ENCODE results near the gene SDK2. TPM values are rescaled to one million over a fixed set of nuclear protein-coding genes. Genes with fewer than 3 reads are reported as not detected.

SDK2 gene
- total RNA-seq, 1 donor = 17.2 TPM

DNA sequence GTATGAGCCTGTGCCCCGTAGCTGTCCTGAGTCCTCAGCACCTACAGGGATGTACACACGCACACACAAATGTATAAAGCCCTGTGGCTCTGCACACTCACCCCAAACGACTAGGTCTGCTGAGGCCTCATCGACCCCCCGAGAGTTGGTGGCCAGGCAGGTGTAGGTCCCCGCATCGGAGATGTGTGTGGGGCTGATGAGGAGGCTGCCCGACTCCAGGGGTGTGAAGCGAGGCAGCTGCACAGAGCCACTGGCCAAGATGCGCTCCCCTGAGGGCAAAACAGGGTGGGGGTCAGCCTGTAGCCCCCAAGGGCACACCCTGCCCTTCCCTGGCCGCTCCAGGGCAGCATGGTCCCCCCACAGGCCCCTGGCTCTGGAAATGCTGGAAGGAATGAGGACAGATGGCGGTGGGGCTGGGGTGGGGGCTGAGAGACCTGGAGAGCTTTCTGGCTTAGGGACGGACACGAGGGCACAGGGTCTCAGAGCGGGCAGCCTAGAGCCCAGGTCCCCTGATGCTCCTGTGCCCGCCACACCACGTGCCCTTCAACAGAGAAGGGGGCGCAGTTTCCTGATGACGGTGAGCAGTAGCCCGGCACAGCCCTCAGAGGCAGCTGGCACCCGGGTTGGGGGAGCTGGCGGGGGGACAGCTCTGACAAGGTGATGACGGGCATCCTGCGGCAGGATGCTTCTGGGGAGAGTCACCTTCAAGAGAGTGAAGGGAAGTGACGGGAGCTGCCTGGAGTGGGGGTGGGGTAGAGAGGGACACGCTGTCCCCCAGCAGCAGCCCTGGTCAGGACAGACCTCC is 212.6 kb downstream of the SDK2 start:
- no peak for DNase-seq (ENCODE audit: low read depth in 2 of 3, low spot score in 2 of 3)

DNA sequence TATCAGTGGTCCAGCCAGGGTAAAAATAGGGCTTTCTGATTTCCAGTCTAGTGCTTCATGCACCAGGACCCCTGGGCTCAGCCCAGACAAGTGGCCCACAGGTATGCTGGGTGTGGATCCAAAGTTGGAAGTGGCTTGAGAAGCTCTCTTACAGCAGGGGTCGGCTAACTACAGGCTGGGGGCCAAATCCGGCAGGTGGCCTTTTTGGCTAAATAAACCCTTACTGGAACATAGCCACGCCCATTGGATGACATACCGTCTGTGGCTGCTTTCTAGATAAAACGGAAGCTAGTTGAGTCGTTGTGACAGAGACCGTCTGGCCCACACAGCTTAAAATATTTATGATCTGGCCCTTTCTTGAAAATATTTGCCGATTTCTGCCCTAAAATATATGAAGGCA is 213.4 kb downstream of the SDK2 start:
- DNase-seq (ENCODE audit: low read depth in 2 of 3, low spot score in 2 of 3) = peak in 1 of 3 donors; percentile 23

DNA sequence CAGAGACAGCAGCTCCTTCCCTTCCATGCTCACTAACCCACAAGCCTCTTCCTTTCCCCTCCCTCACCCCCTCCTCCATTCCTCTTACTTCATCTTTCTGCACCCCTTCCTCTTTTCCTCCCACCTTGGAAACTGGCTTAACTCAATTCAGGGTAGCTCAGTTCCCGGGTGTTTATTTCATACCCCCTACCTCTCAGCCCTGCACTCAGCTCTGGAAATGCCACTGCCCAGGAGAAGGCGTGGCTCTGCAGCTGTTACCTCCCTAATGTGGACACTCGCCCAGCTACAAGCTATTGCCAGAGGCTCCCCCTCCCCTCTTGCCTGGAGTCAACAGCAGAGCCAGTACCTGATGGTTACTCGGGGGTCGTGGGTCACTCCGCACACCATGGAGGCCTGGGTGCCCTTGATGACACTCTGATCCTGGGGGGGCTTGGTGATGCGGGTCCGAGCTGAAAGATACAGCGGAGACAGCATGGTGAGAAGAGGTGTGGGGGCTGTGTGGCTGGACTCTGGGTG is 214.0 kb downstream of the SDK2 start:
- DNase-seq (ENCODE audit: low read depth in 2 of 3, low spot score in 2 of 3) = peak in 1 of 3 donors; percentile 8

DNA sequence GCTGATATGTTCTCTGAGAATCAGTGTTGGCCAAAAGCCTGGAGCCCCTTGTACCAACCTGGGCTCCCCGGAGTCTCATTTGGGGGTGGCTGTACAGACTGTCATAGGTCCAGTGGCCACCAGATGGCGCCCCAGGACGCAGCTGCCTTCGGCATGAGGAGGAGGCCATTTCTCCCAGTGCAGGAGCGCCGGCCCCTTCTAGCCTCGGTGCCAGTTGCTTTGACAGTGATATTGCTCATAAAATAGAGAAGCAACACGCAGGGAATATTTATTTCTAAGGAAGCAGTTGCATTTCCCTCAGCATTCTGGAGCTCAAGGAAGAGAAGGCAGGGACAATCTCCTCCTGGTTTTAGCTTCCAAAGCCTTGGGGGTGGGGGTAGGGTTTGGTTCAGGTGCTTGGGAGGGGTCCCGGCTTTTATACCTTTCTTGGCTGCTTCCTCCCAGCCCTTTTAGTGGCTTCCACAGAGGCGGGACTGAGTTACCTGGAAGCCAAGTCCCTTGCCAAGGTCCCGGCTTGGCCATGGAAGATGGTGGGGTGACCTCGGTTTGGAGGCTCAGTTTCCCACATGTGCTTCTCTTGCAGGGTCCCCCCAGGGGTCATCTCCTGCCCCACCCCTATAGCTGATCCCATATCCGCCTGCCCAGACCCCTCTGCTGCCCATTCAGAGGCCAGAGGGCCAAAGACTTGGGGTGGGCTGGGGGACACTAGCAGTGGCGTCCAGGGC is 214.6 kb downstream of the SDK2 start:
- peak; percentile 65 to 92 (median 81) for DNase-seq (ENCODE audit: low read depth in 2 of 3, low spot score in 2 of 3)

DNA sequence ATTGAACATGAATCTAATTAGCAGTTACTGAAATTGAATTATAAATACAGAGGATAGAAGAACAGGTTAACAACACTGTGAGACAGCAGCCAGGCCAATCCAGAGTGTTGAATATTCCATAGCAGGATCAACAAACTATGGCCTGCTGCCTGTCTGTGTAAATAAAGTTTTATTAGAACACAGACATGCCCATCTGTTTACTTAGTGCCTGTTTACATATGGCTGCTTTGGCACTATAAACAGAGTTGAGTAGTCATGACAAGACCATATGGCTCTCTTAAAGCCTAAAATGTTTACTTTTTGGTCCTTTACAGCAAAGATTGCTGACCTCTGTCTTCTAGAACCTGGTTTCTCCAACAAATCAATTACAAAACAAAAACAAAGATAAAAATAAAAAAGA is 217.0 kb downstream of the SDK2 start:
- DNase-seq (ENCODE audit: low read depth in 2 of 3, low spot score in 2 of 3) = no peak

DNA sequence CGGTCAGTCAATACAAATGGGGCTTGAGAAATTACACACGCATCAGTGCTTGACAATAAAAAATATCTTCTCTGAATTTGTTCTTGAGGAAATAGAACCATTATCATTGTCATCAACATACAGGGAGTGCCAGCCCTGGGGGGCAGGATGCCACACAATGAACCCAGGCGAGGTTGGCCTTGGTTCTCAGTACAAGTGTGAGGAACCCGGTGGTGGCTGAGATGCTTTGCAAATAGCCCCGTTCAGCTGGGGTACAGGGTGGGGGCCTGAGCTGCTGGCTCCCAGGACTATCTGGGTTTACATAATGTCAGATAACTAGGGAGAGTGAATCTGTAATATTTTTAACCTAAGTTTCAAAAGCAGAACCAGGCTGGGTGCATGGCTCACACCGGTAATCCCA is 219.7 kb downstream of the SDK2 start:
- no peak for DNase-seq (ENCODE audit: low read depth in 2 of 3, low spot score in 2 of 3)

DNA sequence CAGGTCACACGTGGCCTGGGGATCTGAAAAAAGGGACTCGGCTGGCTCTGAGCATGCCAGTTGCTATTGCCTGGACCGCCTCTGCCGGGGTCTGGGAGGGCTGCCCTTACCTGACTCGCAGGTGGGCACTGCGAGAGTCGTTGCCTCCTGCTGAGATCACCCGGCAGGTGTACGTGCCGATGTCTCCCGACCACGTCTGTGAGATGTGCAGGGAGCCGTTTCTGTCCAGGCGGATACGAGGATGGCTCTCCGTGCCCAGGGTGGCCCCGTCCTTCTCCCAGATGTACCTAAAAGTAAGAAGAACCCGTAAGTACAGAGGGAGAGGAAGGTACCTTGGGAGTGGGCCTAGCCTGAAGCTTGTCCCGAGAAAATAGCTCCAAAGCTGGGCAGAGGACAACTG is 220.4 kb downstream of the SDK2 start:
- DNase-seq (ENCODE audit: low read depth in 2 of 3, low spot score in 2 of 3) = no peak

DNA sequence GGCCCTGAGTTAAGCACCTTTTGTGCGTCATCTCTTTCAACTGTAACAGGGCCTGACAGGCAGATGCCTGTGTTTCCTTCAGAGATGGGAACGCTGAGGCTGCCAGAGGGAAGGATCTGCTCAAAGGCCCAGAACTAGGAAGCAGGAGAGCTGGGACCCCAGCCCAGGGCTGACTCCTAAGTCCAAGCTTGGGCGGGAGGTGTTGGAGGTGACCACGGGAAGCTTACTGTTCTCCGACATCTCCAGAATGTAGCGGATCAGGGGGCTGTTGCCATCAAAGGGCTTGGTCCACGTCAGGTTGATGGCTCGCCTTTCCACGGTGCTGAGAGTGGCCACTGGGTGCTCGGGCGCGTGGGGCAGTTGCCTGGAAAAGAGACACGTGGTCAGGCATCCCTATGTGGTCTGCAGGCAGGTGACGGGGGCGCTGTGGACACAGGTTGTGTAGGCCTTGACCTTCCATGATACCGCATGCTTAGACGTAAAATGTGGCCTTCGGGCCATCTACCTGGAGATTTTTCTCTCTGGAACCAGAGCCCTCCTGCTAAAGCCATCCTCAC is 221.0 kb downstream of the SDK2 start:
- DNase-seq (ENCODE audit: low read depth in 2 of 3, low spot score in 2 of 3) = no peak

DNA sequence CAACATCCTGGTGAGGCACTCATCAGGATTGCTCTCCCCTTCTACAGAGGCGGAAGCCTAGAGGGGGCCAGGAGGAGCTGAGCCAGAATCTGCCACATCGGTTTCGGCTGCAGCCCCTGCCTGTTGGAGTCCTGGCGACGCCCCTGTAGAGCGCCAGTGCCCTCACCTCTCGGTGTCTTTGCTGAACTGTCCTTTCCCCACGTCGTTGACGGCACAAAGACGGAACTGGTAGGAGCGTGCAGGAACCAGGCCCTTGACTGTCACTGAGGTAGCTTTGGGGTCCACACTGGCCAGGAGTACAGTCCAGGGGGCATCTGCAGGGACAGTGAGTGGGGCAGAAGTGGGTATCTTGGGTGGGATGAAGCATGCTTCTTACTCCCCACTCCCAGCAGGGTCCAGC is 222.1 kb downstream of the SDK2 start:
- DNase-seq (ENCODE audit: low read depth in 2 of 3, low spot score in 2 of 3) = no peak

DNA sequence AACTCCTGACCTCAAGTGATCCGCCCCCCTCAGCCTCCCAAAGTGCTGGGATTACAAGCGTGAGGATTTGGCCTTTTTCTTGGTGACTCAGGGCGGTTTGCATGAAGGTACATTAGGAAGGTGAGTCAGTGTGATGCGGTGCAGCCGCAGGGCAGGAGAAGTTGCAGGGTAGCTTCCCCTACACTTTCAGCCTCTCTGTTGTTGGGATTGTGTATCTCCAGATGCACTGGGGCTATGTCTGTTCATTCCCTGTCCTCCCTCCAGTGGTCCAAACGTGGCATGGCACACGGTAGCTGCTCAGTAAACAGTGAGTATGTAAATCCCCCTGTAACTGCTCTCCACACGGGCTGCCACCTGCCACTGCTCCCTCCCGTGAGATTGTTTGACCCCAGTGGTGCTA is 223.3 kb downstream of the SDK2 start:
- no peak for DNase-seq (ENCODE audit: low read depth in 2 of 3, low spot score in 2 of 3)

DNA sequence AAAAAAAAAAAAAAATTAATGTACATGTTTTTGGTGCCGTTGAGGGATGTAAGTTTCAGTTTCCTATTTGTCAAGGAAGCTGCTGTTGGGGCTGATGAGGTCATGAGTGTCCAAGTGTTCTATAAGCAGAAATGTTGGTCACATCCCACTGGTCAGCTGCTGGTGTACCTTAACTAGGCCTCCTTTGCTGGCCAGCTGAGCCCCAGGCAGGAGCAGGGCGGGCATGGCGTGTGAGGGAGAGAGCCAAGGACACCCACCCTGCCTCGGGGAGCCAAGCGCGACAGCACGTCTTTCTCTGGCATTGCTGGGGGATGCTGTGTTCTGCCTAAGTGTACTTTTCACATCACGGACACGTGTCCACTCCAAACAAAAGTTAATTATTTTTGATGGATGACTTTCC is 224.4 kb downstream of the SDK2 start:
- DNase-seq (ENCODE audit: low read depth in 2 of 3, low spot score in 2 of 3) = no peak

DNA sequence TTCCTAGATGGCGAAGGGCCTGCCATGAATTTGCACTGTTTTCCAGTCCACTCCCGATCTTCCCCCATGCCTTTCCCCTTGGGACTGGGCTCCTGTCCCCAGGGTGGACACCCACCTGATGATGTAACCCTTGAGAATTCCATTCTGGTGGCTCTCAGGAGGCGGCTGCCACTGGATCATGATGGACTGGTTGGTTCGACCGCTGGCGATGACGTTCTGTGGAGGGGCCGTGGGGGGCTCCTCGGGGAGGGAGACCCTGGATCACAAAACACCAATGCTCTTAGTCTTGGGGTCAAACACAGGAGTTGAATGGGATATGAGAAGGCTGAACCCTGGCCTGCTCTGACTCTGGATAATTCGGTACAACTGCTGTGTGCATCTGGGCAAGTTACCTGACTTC is 225.2 kb downstream of the SDK2 start:
- DNase-seq (ENCODE audit: low read depth in 2 of 3, low spot score in 2 of 3) = no peak

DNA sequence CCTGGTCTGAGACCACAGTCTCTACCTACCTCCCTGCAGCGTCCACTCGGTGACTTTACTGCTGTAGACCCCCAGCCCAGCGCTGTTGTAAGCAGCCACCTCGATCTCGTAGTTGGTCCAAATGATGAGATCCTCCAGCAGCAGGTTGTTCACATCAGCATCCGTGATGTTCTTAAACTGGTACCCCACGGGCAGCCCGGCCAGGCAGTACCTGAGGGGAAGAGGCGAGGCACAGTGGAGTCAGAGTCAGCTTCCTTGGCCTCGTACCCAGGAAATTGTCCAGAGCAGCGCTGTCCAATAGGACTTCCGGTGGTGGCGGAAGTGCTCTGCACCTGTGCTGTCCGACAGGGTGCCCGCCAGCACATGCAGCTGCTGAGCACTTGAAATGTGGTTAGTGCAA is 228.5 kb downstream of the SDK2 start:
- DNase-seq (ENCODE audit: low read depth in 2 of 3, low spot score in 2 of 3) = no peak

DNA sequence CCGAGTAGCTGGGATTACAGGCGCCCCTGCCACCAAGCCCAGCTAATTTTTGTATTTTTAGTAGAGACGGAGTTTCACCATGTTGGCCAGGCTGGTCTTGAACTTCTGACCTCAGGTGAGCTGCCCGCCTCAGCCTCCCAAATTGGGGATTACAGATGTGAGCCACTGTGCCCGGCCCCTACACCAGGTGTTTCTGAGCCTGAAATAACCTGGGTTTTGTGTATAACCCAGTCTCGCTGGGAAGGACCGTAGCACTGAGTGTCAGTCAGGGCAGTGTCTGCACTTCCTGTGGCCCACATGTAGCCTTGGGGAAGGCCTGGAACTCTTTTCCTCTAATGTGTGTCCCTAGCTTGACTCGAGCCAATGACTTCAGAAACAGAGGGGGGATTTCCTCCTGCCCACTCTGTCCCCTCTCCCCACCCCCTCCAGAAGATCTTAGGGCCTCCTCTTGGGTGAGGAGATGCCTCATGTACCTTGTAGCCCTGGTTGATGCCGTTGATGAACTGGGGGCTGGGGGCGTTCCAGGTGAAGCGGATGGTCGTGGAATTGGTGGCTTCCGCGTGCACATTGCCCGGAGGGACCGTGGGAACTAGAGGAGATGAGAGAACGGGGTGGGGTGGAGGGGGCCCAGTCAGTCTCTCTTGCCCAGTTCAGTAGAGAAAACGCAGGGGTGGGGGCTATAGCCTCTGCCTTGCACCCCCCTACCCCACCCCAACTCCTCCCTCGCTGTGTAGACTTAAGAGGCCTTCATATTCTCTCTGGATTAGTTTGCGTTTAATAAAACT is 229.9 kb downstream of the SDK2 start:
- no peak for DNase-seq (ENCODE audit: low read depth in 2 of 3, low spot score in 2 of 3)

DNA sequence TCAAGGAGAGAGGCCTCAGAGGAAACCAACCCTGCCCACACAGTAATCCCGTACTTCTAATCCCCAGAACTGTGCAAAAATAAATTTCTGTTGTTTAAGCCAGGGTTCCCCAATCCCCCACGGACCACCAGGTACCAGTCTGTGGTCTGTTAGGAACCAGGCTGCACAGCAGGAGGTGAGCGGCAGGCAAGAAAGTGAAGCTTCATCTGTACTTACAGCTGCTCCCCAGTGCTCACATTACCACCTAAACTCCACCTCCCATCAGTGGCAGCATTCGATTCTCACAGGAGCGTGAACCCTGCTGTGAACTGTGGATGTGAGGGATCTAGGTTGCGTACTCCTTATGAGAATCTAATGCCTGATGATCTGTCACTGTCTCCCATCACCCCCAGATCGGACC is 231.3 kb downstream of the SDK2 start:
- DNase-seq (ENCODE audit: low read depth in 2 of 3, low spot score in 2 of 3) = no peak

DNA sequence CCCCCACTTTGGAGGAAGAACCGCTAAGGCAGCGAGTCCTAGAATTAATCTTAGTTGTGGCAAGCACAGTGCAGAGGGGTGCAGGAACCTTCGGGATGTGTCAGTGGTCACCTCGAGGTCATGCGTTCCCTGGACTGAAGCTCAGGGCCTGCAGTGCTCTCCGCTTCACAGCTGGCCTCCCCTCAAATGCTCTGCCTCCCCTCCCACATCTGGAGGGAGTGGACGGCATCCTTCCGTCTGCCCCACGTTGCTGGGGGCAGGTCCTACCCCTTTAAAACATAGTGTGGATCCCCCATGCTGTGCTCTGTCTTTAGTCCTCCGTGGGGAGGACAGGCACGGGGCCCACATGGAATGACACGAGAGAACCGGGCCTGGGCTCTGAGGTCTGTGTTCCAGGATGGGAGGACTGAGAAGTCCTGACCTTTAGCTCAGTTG is 232.9 kb downstream of the SDK2 start:
- no peak for DNase-seq (ENCODE audit: low read depth in 2 of 3, low spot score in 2 of 3)

DNA sequence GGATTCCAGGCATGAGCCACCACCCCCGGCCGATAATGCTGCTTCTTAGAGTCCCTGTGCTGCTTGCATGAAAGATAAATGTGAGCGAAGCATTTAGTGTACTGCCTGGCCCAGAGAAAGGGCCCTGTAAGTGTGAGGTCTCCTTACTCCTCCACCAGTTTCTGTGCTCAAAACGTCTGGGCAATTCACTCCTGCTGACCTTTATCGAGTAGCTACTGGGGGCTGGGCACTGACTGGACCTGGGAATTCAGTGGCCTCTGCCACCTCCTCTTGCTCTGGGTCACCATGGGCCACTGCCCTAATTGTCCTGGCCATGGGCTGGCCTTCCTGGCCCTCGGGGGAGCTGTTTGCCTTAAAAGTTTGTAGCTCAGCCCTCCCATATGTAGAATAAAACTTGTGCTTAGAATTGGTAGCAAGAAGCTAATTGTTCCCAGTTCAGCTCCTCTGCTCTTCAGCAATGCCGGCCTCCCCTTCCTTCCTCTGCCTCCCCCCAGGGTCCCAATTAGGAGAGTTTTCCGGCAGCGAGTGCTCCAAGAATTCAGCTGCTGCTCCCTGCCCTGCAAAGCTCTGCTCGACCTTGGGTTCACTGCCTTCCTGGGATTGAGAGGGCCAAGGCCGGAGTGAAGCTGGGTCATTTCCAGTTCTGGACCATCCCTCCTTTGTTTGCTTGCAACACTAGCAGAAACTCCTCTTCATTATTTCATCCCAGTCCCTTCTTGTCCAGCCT is 233.5 kb downstream of the SDK2 start:
- no peak for DNase-seq (ENCODE audit: low read depth in 2 of 3, low spot score in 2 of 3)

DNA sequence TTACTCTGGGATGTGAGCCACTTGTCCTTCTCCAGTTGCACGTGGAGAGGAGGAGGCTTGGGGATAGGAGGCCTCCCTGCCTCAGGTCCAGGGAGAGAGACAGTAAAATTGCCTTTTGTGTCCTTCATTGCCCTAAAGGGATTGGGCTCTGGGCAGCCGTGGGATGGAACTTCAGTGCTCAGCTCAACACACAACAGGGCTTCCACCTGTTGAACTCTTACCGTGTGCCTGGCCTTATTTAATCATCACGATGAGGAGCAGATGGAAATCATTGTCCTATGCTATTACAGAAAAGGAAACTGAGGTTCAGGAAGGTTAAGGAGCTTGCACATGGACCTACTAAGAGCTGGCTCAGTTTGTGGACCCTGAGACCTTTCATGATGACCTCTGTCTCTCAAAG is 240.0 kb downstream of the SDK2 start:
- DNase-seq (ENCODE audit: low read depth in 2 of 3, low spot score in 2 of 3) = no peak

DNA sequence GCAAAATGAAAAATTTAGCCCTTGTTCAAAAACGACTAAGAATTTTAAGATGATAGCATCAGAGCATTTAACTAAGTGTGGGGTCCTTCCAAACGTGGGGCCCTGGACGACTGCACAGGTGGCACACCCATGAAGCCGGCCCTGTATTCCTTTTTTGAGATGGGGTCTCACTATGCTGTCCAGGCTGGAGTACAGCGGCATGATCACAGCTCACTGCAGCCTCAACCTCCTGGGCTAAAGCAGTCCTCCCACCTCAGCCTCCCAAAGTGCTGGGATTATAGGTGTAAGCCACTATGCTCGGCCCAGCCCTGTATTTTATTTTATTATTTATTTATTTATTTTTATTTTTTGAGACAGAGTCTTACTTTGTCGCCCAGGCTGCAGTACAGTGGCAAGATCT is 241.8 kb downstream of the SDK2 start:
- DNase-seq (ENCODE audit: low read depth in 2 of 3, low spot score in 2 of 3) = no peak

DNA sequence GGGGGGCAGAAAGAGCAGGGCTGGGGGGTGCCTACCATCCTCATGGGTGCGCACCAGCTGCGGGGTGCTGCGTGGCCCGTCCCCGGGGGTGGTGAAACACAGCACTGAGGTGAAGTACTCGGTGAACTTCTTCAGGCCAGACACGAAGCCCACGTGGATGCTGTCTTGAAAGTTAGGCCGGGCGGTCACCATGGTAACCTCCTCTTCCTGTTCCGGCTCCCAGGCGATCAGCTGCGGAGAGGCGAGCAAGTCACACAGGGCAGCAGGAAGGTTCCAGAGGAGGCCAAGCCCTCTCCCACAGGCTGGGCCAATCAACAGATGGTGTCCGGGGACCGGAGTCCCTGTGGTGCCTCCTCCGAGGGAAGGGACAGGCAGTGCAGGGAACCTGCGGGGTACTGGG is 242.3 kb downstream of the SDK2 start:
- peak in 2 of 3 donors; percentile 64 to 80 for DNase-seq (ENCODE audit: low read depth in 2 of 3, low spot score in 2 of 3)
